SHP77 treated with DMSO at 0.1 percent for 48 hours (cell line): ENCODE data around the gene RPLP2.
A peak's percentile ranks its signal among the peaks of the same experiment; 100 is the strongest.

Source experiments
- DNase-seq: peaks from one replicate; lab custom pipeline; 2025; lab: John Stamatoyannopoulos, UW

RPLP2 gene

DNA sequence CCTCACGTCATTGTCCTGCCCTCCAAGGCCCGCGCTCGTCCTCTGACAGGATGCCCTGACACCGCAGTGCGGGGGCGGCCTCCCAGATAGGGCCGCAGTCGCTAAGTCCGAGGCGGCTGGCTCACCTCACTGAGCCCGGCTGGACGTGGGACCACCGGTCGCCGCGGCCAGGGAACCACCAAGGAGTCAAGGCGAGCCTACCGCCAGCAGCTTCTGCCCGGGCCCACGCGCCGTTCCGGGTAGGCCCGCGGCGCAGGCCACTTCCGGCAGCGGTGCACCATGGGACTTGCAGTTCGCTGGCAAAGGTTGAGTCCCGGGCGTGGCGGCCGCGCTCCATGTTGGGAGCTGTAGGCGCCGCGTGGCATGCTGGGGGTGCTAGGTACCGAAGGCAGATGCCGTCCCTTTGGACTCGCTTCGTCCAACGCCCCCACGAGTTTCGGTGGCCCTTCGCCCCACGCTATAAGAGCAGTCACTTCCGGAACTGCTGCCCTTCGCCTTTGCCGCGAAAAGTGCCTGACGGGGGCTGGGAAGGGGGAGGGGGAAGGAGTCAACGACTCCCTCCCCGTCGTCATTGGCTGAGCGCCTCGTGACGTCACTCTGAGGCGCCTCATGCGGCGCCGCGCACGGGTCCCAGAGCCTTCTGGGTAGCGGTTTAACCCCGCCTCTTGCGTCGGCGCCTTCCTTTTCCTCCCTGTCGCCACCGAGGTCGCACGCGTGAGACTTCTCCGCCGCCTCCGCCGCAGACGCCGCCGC lies at the start of gene RPLP2:
Gene RPLP2, plus strand, starts transcription at position 681 of the 753 bp plus-strand sequence. CDS start 268 bp downstream, outside the sequence.
- DNase-seq = peak; percentile 66

DNA sequence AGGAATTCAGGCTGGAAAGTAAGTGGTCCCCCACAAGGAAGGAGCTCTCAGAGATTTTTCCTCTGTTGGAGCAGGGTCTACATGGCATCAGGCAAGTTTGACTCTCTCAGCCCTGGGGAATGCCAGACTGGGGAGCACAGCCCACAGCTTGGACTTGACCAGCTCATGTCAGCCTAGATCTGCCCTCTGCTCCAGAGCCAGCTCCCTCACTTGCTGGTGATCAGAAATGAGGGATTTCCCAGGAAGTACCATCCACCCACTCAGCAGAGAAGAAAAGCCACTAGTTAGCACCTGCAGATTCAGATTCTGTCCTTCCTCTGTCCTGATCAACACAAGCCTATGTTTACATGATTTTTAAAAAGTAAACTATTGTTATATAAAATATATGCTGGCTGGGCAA lies 49.5 kb upstream of the RPLP2 start:
- no peak for DNase-seq

DNA sequence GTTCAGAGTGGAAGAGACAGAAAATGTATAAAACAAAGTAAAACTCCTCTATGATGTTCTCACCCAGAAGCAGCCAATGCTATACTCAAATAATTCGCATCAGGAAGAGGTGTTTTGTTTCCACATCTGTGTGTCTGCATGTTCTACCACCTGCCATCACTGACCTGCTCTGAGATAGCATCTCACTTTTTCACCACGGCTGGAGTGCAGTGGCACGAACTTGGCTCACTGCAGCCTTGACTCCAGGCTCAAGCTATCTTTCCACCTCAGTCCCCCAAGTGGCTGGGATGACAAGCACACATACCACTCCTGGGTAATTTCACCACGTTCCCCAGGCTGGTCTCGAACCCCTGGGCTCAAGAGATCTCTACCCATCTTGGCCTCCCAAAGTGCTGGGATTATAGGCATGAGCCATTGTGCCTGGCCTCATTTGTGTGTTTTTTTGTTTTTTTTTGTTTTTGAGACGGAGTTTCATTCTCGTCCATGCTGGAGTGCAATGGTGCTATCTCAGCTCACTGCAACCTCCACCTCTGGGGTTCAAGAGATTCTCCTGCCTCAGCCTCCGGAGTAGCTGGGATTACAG lies 48.1 kb upstream of the RPLP2 start:
- no peak for DNase-seq

DNA sequence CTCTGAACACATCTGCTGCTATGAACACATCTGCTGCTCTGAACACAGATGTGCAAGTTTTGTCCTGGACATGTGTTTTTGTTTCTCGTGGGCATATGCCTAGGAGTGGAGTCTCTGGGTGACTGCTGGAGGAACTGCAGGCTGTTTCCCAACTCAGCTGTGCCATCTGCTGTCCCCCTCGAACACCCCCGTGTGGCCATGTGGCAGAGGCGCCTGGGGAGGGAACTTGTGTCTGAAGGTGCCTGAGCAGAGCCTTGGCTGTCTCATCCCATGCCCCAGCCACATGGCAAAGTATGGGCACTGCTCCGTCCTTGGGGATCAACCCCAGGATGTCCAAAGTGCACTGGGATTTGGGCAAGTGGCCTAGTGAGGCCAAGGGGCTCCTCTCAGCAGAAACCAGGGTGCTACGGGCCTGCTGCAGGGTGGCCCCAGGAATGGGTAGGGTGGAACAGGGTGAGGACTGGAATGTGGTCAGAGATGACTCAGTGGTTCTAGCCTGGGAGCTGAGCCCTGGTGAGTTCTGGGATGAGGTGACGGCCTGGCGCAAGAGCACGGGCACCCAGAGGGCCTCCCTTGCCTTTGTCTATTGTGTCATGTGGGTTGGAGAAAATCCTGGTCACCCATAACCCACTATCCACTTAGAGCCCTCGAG lies 47.2 kb upstream of the RPLP2 start:
- DNase-seq = no peak

DNA sequence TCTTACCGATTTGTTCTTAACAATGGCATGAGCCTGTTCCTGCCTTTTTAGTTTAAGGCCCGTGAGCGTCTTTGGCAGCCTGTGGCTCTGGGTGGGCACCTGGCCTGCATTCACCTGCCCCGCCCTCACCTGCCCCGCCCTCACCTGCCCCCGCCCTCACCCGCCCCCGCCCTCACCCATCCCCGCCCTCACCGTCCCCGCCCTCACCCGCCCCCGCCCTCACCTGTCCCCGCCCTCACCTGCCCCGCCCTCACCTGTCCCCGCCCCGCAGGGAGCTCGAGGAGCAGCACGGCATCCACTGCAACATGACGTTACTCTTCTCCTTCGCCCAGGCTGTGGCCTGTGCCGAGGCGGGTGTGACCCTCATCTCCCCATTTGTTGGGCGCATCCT lies 46.7 kb upstream of the RPLP2 start:
- no peak for DNase-seq

DNA sequence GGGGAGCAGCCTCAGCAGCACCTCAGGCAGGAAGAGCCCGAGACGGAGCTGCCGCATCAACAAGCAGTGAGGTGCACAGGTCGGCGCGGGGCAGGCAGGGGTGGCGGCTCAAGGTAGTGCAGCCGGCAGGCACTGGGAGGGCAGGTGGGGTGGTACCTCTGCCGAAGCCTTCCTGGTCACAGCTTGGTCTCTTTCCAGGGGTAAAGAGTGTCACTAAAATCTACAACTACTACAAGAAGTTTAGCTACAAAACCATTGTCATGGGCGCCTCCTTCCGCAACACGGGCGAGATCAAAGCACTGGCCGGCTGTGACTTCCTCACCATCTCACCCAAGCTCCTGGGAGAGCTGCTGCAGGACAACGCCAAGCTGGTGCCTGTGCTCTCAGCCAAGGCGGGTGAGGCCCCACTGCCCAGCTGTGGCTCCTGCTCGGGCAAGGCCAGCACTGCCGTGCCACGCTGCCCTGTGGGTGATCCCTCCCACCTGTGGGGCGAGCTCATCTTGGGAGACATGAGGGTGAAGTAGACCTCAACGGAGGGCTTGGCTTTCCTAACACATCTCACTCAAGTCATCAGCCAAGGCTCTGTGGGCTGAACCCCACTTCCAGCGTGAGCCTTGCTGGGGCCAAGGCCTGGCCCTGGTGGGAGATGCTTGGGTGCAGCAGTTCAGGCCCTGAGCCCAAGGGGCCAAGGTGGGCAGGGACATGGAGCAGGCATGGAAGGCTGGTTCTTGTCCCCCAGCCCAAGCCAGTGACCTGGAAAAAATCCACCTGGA lies 46.0 kb upstream of the RPLP2 start:
- no peak for DNase-seq

DNA sequence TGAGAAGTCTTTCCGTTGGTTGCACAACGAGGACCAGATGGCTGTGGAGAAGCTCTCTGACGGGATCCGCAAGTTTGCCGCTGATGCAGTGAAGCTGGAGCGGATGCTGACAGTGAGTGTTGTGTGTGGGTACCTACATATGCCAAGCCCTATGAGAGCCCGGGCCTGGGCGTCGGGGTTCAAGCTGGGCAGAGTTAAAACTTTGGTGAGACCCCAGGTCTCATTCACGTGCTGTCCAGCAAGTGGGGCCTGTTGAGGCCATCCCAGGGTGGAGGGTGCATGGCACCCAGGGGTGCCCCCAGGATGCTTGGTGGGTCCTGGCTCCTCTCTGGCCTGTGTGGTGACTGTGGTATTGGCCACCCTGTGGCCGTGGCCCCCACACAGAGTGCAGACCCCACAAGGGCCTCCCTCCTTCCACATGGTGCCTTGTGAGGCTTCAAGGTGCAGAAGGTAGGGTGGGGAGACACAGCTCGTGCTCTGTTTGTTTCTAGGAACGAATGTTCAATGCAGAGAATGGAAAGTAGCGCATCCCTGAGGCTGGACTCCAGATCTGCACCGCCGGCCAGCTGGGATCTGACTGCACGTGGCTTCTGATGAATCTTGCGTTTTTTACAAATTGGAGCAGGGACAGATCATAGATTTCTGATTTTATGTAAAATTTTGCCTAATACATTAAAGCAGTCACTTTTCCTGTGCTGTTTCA lies 45.3 kb upstream of the RPLP2 start:
- DNase-seq = no peak

DNA sequence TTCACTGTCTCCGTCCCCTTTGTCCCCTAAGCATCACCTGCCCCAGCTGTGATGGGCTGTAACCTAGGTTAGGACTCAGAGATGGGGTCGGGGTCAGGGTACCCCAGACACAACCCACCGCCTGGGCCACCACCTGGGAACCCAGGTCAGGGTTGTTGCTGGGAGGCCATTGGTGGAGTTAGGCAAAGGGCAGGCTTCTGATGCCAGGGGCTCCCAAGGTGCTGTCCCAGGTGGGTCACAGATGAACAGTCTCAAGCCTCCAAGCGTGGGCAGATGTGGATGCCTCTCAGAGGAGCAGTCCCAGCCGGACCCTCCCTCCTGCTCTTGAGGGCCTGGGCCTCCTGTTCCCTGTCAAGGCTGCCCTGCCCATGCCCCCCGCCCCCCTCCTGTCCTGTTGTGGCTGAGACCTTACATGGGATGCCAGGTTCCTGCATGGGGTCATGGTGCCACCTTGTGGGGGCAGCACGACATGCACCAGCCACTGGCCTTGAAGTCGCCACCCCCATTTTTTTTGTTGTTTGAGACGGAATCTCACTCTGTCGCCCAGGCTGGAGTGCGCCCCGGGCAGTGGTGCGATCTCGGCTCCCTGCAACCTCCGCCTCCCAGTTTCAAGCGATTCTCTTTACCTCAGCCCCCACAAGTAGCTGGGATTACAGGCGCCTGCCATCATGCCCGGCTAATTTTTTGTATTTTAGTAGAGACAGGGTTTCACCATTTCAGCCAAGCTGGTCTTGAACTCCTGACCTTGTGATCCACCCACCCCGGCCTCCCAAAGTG lies 44.6 kb upstream of the RPLP2 start:
- DNase-seq = no peak

DNA sequence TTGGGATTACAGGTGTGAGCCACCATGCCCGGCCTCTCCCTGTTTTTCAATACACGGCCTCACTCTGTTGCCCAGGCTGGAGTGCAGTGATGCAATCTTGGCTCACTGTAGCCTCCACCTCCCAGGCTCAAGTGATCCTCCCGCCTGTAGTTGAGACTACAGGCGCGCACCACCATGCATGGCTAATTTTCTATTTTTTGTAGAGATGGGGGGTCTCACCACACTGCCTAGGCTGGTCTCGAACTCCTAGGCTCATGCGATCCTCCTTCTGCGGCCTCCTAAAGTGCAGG lies 44.0 kb upstream of the RPLP2 start:
- no peak for DNase-seq

DNA sequence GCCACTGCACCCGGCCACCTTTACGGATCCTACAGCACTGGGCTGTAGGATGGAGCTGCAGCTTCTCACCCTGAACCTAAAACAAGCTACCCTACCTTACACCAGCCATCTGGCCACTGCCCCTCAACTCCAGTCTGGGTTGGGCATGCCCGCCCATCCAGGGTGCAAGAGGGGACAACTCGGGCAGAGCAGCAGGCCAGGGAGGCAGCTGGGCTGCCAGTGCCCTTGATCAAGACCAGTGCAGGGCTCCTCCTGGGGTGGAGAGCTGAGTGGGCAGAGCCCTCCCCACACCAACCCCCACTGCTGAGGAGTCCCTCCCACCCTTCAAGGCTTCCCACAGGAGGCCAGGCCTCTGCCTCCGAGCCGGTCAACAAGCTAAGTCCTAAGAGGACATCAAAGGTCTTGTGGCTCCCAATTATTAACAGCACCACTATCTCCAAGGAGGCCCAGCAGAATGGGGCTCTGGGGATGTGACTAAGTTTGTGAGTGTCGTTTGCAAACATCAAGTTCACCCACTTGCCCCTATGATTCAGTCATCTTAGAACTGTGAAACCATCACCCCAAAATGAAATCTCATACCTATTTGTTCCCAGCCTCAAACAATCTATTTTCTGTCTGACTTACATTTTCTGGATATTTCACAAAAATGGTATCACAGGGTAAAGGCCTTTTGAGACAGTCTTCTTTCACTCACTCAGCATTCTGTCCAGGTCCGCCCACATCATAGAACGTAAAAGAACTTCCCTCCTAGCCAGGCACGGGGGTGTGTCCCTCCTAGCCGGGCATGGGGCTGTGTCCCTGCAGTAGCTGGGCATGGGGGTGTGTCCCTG lies 43.4 kb upstream of the RPLP2 start:
- DNase-seq = no peak

DNA sequence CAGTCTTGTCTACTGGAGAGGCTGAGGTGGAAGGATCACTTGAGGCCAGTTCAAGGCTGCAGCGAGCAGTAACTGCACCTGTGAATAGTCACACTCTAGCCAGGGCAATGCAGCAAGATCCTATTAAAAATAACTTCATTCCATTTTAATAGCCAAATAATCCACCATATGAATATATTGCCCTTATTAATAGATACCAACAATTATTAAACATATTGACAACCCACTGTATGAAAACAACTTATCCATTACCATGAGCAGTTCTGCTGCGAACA lies 42.9 kb upstream of the RPLP2 start:
- DNase-seq = no peak

DNA sequence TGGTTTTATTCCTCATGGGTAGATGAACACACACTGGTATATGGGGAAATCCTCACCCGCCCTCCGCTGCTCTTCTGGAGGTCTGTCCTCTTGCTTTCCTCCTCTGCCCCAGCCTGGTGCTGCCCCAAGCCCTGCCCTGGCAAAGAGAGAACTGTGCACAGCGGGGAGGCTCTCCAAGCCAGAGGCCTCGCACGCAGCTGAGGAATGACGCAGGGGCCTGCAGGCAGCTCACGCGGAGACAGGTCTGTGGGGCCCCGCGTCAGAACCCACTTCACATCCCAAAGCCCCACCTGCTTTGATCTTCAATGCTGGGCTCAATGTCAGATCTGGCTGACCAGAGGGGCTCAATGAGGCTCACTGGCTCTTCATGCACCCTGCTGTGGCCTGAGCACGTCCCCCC lies 42.5 kb upstream of the RPLP2 start:
- no peak for DNase-seq

DNA sequence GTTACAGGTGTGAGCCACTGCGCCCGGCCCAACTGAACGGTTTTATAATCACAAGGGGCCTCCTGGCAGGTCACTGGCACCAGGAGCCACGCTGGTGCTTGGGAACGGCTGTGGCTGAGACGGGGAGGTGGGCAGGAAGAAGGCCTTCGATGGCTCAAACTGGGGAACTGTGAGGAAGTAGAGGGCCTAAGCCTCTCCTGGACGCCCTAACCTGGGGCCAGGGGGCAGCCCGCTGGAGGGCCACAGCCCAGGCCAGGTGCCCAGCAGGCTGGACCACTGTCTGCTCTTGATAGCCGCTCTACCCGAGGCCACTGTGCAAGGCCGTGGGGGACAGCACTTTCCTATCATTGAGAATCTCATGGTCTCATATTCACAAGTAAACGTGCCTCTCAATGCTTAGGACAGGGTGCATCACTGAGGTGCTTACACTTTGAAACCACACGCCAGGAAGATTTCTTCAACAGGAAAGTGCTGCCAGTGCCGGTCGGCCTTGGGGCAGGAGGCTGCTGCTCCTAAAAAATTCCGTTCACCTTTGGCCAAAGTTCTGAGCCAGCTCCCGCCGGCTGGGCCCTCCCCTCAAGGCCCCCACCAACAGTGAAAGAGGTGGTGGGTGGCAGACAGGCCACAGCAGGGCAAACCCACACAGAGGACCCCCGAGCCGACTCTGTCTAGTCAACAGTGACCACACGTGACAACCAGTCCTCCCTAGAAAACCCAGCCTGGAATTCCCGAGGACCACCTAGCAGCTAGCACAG lies 39.7 kb upstream of the RPLP2 start:
- no peak for DNase-seq

DNA sequence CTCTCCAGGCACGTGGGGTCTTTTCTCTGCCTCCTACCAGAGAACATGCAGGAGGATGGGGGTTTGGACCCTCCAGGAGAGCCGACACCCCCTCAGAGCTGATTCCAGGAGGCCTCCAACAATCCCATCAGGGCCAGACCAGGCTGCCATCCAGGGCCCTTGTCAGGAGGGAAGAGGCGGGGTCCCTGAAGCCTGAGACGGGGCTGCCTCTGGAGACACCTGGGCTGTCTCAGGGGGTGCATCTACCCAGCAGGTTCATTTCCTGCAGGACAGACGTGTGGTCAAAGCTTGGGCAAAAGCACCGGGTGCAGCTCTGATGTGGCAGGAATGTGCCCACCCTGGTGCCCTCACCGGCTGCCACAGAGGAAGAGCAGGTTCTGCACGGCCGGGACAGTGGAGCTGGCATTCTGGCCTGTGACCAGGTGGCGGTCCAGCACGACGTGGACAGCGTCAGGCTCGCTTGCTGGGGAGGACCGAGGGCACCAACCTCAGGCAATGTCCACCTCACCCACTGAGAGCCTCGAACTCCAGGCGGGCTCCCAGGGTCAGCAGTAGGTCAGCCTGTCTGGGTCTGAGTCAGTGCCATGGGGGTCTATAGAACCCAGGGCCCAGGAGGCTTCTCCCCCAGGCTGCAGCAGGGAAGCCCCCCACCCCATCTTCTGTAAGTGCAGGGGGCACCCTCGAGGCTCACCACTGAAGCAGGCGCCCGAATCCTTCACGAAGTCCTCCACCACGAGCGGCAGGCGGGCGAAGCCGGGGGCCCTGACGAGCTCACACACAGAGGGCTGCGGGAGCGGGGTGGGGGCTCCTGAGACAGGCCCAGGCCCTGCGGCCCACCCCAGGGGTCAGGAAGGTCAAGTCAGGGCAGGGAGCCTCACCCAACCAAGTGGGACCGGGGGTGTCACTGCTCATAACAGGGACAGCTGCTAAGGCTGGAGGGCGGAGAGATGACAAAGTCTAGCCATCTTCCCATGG lies 38.8 kb upstream of the RPLP2 start:
- no peak for DNase-seq

DNA sequence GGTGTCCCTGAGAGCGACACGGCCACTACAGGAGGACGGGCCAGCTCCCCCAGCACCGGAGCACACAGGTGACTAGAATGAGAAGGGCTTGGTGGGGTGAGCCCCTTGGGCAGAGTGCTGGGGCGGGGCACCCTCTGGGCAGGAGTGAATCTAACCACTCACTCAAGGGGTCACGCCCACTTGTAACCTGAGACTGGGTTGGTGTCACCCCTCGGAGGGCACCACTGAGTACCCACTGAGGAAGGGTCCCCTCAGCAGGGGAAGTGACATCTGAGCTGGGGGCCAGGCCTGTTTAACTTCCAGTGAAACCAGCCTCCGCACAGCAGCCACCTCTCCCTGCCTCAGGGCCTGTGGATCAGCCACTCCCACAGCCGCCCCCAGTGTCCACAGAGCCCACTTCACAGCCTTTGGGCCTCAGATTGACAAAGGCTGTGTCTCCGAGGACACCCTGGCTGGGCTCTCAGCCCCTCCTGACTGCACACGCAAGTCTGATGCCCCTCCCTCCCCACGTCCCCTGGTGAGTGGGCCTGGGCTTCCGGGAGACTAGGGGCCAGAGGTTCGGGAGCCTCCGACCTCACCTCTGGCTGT lies 38.1 kb upstream of the RPLP2 start:
- no peak for DNase-seq

DNA sequence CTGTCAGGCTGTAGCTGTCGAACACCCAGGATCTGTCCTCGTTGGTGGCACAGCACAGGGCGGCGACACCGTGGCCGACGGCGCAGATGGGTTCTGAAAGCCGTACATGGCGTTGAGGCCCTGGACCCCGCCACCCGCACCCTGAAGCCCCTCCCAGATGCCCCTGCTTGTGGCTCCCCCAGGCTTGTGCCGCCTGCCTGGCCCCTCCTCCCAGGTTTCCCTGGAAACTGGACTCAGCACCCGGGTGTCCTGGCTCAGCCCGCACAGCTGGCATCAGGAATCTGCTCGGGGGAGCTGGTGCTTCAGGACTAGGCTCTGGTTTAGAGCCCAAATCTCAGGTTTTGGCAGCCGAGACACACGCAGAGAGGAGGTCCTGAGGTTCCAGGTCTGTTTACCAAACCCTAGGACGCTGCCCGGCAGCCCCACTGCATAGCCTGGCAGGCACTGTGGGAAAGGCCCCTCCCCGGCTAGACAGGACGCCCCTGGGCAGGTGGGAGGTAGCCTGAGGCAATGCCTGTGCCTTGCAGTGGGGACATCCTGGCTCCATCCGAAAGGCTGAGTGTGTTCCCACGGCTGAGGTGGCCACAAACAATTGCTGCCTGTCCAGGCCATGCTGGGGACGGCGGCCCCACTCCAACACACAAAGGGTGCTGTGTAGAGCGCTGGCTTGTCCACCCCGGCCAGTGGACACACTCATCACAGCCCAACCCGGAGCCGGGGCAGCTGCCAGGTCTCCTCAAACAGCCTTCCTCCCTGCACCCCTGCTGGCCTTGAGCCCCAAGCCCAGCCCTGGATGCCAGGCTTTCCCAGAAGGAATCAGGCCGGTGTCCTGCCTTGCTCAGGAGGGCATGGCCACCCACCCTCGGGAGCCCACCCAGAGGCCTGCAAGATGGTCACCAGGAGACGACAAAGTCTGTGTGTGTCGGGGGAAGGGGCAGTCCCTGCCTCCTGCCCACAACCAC lies 37.1 kb upstream of the RPLP2 start:
- DNase-seq = no peak

DNA sequence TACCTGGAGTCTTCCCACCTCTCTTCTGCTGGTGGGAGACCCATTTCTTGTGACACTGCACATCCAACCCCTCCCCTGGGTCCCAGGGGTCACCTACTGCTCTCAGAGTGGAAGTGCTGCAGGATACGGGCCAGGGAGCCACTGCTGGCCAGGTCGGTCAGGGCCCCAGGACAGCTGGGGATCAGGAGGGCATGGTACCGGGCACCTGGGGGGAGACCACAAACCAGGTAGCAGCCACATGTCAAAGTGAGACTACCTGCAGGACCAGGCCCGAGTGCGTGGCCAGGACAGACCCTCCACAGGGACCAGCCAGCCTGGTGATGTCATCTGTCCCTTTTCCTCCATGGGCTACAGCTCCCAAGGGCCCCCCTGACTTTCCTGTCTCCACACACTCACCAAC lies 36.3 kb upstream of the RPLP2 start:
- no peak for DNase-seq
